NCI-H82 treated with DMSO at 0.1 percent for 48 hours (cell line): ENCODE data around the gene SLCO2B1.

ENCODE experiments used
- DNase-seq: peaks from one replicate; lab custom pipeline; 2025; ENCODE audit not compliant: unreplicated experiment; lab: John Stamatoyannopoulos, UW

SLCO2B1 gene

DNA sequence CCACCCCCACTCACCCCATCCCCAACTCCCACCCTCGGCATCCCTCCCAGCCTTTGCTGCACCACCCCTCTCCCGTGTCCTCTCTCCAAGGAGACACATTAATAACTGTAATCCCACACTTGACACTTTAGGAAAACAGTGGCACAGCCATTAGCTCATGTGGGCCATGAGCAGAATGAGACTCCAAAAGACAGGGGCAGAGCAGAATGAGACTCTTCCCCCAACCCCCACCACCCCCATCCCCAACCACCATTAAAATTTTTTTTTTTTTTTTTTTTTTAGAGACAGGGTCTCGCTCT, 6.2 kb upstream of the SLCO2B1 start:
- DNase-seq: no peak

DNA sequence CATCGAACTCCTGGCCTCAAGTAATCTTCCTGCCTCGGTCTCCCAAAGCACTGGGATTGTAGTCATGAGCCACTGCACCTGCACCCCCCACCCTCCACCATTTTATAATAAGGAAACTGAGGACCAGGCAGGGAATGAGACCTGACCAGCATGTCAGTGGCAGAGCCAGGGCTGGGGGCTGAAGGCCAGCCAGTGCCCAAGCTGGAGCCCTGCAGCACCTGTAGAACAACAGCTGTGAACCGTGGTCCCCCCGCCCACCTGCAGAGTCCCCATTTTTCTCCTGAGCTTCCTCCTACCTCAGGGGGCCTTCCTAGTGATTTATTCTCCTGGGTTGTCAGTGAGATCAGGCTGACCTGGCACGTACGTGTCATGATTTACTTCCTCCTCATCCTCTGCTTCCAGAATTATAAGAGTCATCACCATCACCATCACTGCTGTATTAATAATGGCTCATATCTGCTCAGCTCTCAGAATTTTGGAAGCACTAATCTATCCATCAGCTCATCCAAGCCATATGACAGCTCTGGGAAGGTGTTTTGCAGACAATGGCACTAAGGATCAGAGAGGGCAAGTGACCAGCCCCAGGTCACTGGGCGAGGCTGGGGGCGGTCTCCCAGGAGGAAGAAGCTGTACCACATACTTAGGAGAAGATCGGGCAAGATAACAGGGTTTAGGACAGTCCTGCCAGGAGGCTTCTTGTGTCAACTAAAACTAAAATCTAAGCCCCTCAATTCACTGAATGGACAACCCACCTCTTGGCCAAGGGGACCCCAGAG, 5.5 kb upstream of the SLCO2B1 start:
- DNase-seq: no peak

- no peak for DNase-seq
Measured at GRCh38 chr11:75145972-75146519, 4.9 kb upstream of the SLCO2B1 start.

- no peak for DNase-seq
Measured at GRCh38 chr11:75146711-75147110, 4.2 kb upstream of the SLCO2B1 start.

DNA sequence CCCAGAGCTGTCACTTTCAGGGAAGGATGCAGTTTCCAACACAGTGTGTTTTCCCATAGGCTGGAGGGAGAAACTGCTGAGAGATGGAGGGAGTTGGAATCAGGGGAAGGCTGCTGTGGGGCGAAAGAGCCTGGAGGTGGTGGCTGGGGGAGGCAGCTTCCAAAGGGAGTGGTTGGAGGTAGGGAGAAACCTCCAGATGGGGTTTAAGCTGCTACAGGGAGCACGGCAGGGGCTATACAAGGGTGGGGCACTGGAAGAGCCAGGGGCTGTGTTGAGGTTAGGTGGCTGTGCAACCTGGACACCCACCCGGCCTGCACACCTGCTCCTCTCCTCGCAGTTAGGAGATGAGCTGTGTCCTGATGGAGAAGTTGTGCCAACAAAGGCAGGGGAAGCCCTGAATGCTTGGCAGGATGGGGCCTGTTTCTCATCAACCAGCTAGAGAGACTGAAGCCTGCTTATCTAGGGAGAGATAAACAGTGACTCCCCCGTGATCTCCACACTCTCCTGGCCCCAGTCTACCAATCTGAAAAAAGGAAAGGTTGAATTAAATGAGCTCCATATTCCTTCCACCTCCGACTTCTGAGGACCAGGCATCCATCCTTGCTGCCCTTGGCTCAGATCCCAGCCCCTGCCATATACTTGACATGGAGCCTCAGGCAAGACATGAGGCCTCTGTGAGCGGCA, 3.6 kb upstream of the SLCO2B1 start:
- DNase-seq: no peak

DNA sequence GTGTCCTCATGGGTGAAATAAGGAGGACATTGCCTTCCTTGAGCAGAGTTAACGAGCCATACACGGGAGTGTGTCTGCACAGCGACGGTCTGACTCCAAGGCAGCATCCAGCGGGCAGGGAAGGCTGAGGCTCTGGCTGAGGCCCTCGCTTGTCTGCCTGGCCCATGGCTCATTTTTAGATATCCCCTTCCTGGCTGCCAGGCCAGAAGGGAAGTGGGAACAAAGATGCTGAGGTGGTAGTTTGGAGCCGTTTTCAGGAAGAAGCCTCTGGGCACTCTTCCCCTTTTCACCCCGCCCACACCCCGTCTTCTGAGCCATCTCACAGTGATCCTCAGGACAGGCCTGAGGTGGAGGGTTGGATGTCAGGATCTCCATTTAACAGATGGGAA, 3.0 kb upstream of the SLCO2B1 start:
- DNase-seq: no peak

DNA sequence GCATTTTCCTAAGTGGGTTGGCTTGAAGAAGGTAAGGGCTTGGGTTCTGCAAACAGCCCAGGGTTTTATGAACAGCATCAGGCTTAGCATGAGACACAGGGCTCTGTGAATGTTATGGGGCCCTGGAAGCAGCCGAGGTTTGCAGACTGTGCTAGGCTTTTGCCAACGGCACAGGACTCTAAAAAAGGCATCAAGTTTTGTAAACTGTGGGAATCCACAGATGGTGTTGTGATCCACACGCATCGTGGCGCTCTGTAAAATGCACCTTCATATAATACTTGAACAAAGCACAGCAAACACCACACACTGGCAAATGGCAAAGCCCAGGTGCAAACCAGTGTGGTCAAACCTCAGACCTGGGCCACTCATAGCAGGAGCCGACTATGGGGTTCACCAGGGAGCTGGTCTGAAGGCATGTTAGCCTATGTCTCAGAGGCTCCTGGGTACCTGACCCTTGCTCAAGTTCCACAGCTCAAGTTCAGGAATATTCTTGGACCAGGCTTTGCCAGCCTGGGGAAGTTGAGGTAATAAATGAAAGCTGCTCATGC, 2.4 kb upstream of the SLCO2B1 start:
- DNase-seq: no peak

GRCh38 chr11:75149766-75150465, 991 bp upstream of the SLCO2B1 start:
- DNase-seq: no peak

GRCh38 chr11:75151346-75152047, 590 bp downstream of the SLCO2B1 start:
- no peak for DNase-seq

DNA sequence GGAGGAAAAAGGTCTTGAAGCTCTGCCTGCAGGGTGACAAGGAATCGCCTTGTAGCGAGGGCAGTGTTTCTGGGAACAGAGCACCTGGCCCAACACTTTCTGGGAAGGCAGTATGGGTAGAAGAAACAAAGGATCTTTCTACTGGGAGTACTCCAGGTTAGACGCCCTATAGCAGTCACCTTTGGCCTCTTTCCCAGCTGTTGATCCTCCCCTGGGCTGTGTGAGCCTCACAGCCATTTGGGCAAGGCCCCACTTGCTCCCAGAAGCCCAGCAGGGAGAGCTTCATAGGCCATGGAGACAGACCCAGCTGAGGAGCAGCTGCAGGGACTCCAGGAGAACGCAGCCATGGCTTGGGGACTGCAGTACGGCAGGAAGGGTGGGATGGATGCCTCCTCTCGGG, 1.2 kb downstream of the SLCO2B1 start:
- DNase-seq: no peak

DNA sequence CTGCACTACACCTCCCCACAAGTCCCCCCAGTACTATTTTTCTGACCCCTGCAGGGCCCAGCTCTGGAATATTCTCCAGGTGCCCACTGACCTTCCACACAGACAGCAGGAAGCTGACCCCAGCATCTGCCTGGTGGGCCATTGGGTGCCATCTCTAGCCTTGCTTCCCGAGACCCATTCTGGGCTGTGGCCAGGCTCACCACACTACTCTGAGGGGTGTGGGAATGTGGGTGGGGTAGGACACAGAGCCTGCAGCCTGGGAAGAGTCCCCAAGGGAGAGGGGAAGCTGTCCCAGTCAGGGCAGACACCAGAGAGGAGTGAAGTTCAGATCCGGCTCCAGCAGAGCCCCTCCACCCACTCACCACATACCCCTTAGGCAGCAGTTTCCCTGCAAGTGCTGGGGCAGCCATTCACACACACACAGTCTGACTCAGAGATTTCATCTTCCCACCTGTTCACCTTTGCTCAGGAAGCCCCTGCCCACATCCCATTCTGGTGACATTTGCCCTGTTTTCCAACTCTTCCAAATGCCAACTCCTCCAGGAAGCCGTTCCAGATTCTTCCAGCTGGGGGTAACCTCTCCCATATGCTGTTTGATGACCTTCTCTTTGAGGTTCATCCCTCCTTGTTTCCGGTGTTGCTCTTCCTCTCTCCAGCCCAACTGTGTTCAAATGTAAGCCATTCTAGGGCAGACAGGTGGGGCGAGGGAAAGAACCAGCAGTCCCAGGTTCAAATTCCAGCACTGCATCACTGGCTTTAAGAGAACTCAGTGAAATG, 1.9 kb downstream of the SLCO2B1 start:
- DNase-seq: no peak

- DNase-seq: no peak
Measured at GRCh38 chr11:75154646-75155569, 4.0 kb downstream of the SLCO2B1 start.

GRCh38 chr11:75155570-75156422, 4.9 kb downstream of the SLCO2B1 start:
- DNase-seq: no peak

- no peak for DNase-seq
Measured at GRCh38 chr11:75158241-75158640, 7.3 kb downstream of the SLCO2B1 start.

GRCh38 chr11:75158696-75159150, 7.8 kb downstream of the SLCO2B1 start:
- DNase-seq: no peak

GRCh38 chr11:75159151-75159953, 8.4 kb downstream of the SLCO2B1 start:
- DNase-seq: no peak

DNA sequence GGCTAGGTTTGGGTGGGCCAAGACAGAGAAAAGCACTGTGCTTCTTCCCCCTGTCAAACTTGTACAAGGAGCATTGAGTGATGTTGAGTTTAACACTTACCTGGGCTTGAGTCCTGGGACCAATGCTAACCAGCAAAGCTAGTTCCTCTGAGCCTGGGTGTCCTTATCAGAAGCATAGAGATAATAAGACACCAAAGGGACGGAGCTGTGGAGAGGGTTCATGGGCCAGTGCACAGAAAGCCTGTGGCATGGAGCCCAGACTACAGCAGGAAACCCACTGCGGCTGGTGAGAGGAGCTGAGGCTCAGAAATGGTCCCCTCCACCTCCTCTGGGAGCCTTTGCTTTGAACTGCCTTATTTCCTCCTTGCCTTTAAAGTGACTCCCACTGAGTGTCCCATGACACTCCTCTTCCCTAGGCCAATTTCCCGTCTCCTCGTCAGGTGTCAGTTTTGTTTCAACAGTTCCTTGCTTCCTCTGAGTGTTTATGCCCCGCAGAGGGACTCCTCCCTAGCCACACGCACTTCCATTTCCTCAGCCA, 9.4 kb downstream of the SLCO2B1 start:
- no peak for DNase-seq
